Breast epithelium (tissue), 4 donors: ENCODE data around the gene CYB5A. TPM values are rescaled to one million over a fixed set of nuclear protein-coding genes. Genes with fewer than 3 reads are reported as not detected.

Experiments used
- DNase-seq, 2 donors: peaks; one replicate each; pipeline ENCODE4 v3.0.0-alpha.2; 2019; ENCODE audit warnings: low spot score in 2 of 2
- H3K27ac ChIP-seq, 2 donors: fragments of 200-600 bp; sonication (generic) in 1 of 2; one replicate each; pipeline ENCODE4 v1.5.1; 2016 to 2019; ENCODE audit warnings: mild to moderate bottlenecking in 1 of 2
- H3K27me3 ChIP-seq, 2 donors: fragments of 200-600 bp; sonication (generic) in 1 of 2; one replicate each; pipeline versions ENCODE4 v1.5.1 to v1.6.0; 2017 to 2019; ENCODE audit warnings: control low read depth in 1 of 2, mild to moderate bottlenecking in 1 of 2
- H3K36me3 ChIP-seq: fragments of 200-600 bp; one replicate; pipeline ENCODE4 v1.5.1; 2019
- H3K4me1 ChIP-seq, 2 donors: fragments of 200-600 bp; sonication (generic); one replicate each; pipeline ENCODE4 v1.5.1; 2016 to 2019; ENCODE audit warnings: control low read depth in 1 of 2
- H3K4me3 ChIP-seq, 3 donors: fragments of 200-600 bp; sonication (generic); 1 replicate in 2 of 3; 2 replicates in 1 of 3; pipeline ENCODE4 v1.5.1; 2016 to 2019; ENCODE audit warnings: mild to moderate bottlenecking in 3 of 3, moderate library complexity in 2 of 3
- H3K9me3 ChIP-seq, 2 donors: fragments of 200-600 bp; sonication (generic) in 1 of 2; one replicate each; pipeline ENCODE4 v1.5.1; 2016 to 2019; ENCODE audit warnings: control low read depth in 1 of 2
- CTCF ChIP-seq, 3 donors: fragments of 450-650 bp; IDR thresholded peaks; one replicate each; pipeline ENCODE4 v1.5.1; 2016 to 2017; ENCODE audit warnings: antibody characterized with exemption in 3 of 3, mild to moderate bottlenecking in 3 of 3, moderate library complexity in 3 of 3
- POLR2A ChIP-seq: fragments of 450-650 bp; IDR thresholded peaks from one replicate; pipeline ENCODE4 v1.6.1; 2016; ENCODE audit warnings: antibody characterized with exemption, mild to moderate bottlenecking, moderate library complexity
- POLR2AphosphoS5 ChIP-seq, 3 donors: sonication (generic); formaldehyde crosslinking; IDR thresholded peaks; one replicate each; pipeline ENCODE4 v1.6.1; 2017; ENCODE audit warnings: antibody characterized with exemption in 3 of 3
- intact Hi-C: fragments of 100-400 bp; cut with DNase I; formaldehyde crosslinking; loops from one replicate; pipeline ENCODE4 v1.15.1; 2023; ENCODE audit warnings: low total_unique reads
- total RNA-seq, 3 donors: library from RNA; depleted of rRNA; stranded (reverse); fragments of >200 nt; gene quantifications; one replicate each; pipeline ENCODE4 v1.1.0, GENCODE V29; 2016

CYB5A gene
- total RNA-seq, 3 donors from 2014 or later = 185 to 646 (median 300) TPM

DNA sequence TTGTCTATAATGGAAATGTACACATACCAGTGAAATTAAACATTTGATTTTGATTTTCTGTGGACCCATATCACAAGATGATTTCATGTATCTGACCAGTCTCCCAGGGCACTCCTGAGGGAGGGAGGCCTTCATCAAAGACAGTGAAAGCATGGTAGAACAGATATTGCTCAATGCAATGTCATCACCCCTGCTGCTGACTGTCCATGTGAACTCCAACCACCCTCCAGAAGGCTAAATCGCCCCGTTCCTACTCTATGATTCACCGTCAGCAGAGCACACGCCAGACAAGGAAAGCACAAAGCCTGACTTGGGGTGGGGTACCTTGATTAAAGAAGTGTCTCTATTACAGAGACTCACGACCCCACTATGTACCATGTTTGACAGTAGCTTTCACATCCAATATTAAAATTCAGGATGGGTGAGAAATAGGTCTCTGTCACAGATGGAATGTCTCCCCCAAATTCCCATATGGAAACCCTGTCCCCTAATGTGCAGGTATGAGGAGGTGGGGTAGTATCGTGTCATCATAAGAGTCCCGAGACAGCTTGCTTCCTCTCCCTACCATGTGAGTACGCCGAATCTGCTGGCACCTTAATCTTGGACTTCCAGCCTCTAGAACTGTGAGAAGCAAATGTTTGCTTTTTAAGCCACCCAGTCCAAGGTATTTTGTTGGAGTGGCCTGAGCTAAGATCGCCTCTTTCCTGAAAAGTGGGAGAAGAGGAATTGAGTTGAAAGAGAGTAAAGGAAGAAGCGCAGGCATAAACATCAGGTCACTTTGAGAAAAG is 42.4 kb downstream of the CYB5A start:
- Histone ChIP-seq H3K27ac (peak overlapping the region; percentile 25 to 68), H3K4me1 (no peaks in the 10 kb centered on the region), H3K9me3 (no peaks in the 10 kb centered on the region), H3K27me3 (no peaks in the 10 kb centered on the region), H3K4me3 (no peak overlapping the region), H3K36me3 (no peaks in the 10 kb centered on the region)
- intact Hi-C loops = no loop called here
- TF ChIP-seq POLR2AphosphoS5 (IDR thresholded peaks at IDR 0.05) (peak in 2 of 3 donors; percentile 61 to 80), CTCF (IDR thresholded peaks at IDR 0.05) (no peak)
- DNase-seq = no peak

- Histone ChIP-seq H3K4me1 (no peaks in the 10 kb centered on the region), H3K4me3 (no peak overlapping the region), H3K36me3 (no peaks in the 10 kb centered on the region), H3K27ac (no peak overlapping the region), H3K9me3 (no peaks in the 10 kb centered on the region), H3K27me3 (no peaks in the 10 kb centered on the region)
- TF ChIP-seq POLR2A (no peak), POLR2AphosphoS5 (IDR thresholded peaks at IDR 0.05) (no peak), CTCF (IDR thresholded peaks at IDR 0.05) (no peak)
- intact Hi-C loops = no loop called here
- no peak for DNase-seq
Measured at GRCh38 chr18:74248595-74248994, 43.2 kb downstream of the CYB5A start.

DNA sequence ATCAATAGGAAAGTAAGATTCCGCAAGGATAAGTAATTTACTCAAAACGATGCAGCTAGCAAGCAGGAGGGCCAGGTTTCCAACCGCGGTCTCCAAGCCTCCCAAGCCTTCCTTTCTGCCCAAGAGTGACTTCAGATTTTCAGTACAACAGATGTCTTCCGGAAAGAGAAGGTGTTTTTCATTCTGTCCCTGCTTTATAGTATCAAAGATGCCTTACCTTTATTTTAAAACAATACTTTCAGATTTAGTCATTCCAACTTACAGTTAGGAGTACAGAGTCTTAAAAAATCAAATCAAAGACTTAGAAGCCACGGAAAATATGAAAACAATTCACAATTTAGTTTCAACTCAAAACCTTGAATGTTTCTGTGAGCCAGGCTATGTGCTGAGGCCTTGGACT is 43.6 kb downstream of the CYB5A start:
- no peak overlapping the region for H3K27ac ChIP-seq
- no peak for DNase-seq
- no peaks in the 10 kb centered on the region for H3K36me3 ChIP-seq
- H3K9me3 ChIP-seq = no peaks in the 10 kb centered on the region
- H3K4me3 ChIP-seq = no peak overlapping the region
- intact Hi-C loops = no loop called here
- H3K27me3 ChIP-seq = no peaks in the 10 kb centered on the region
- no peaks in the 10 kb centered on the region for H3K4me1 ChIP-seq
- TF ChIP-seq POLR2AphosphoS5 (IDR thresholded peaks at IDR 0.05) (no peak), CTCF (IDR thresholded peaks at IDR 0.05) (no peak), POLR2A (no peak)

DNA sequence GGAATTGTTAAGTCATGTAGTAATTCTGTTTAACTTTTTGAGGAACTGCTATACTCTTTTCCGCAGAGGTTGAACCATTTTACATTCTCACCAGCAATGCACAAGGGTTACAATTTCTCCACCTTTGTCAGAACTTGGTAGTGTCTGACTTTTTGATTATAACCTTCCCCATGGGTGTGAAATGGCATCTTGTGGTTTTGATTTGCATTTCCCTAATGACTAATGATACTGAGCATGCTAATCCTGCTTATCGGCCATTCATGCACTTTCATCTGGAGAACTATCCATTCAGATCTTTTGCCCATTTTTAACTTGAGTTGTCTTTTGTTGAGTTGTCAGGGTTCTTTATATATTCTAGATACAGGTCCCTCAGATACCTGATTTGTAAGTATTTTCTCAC is 47.2 kb downstream of the CYB5A start:
- Histone ChIP-seq H3K27ac (no peak overlapping the region), H3K4me3 (no peak overlapping the region), H3K9me3 (no peaks in the 10 kb centered on the region), H3K27me3 (no peaks in the 10 kb centered on the region), H3K4me1 (no peaks in the 10 kb centered on the region), H3K36me3 (no peaks in the 10 kb centered on the region)
- intact Hi-C loops = no loop called here
- TF ChIP-seq CTCF (IDR thresholded peaks at IDR 0.05) (no peak), POLR2AphosphoS5 (IDR thresholded peaks at IDR 0.05) (no peak), POLR2A (no peak)
- DNase-seq = no peak

DNA sequence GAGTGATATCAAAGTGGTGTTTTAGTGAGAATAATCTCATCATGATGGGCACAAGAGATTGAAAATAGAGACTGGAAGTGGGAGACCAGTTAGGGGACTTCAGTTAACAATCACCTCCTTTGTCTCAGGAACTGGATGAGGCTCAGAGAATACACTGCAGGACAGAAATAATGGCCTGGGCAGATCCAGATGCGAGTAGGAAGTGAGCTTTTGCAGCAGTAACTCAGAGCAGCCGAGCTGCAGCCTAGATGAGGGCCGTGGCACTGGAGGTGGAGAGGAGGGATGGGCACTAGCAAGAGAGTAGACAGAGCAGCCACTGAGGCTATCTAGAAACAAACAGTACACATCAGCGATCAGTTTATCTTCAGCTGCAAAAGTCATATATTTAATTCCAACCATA is 48.6 kb downstream of the CYB5A start:
- H3K9me3 ChIP-seq = no peaks in the 10 kb centered on the region
- H3K36me3 ChIP-seq = no peaks in the 10 kb centered on the region
- no peak for DNase-seq
- H3K27ac ChIP-seq = peak overlapping the region in 1 of 2 donors; percentile 20
- intact Hi-C loops = no loop called here
- no peak overlapping the region for H3K4me3 ChIP-seq
- H3K4me1 ChIP-seq = no peaks in the 10 kb centered on the region
- no peaks in the 10 kb centered on the region for H3K27me3 ChIP-seq
- no peak for TF ChIP-seq POLR2A
- TF ChIP-seq CTCF (IDR thresholded peaks at IDR 0.05) = no peak
- TF ChIP-seq POLR2AphosphoS5 (IDR thresholded peaks at IDR 0.05) = no peak
